Erythroblast (primary cell): ENCODE data around the gene CPSF3.

ENCODE experiments used
- GATA1 ChIP-seq: IDR thresholded peaks from 2 replicates; pipeline ENCODE4 v1.6.1; 2011; ENCODE audit warnings: low read depth, mild to moderate bottlenecking, control low read depth, low read length, moderate library complexity
- POLR2A ChIP-seq: IDR thresholded peaks from 2 replicates; pipeline ENCODE4 v1.6.1; 2011; ENCODE audit warnings: mild to moderate bottlenecking, low read length

GRCh38 chr2:9471206-9471605, 47.8 kb downstream of the CPSF3 start:
- TF ChIP-seq POLR2A: no peak
- no peak for TF ChIP-seq GATA1
